Neural progenitor cell (in vitro differentiated cells): Measurements from ENCODE around the gene RELN. TPM values are rescaled to one million over a fixed set of nuclear protein-coding genes. Genes with fewer than 3 reads are reported as not detected.
"Not testable (repeated sequence)": the region's sequence is repeated elsewhere in the genome, so short reads cannot be mapped to it uniquely, and the experiment has no call there.

ENCODE experiments used
- DNase-seq: peaks from one replicate; pipeline ENCODE4 v3.0.0-alpha.2; 2016; ENCODE audit warnings: low spot score
- H2AFZ ChIP-seq: fragments of 200-600 bp; sonication (generic); replicated peaks from 2 replicates; pipeline ENCODE4 v1.6.1; 2016; ENCODE audit warnings: antibody characterized with exemption
- H3F3A ChIP-seq: fragments of 200-600 bp; sonication (generic); 2 replicates; pipeline ENCODE4 v1.6.1; 2016; ENCODE audit warnings: antibody characterized with exemption, low read depth
- H3K27ac ChIP-seq: fragments of 200-600 bp; sonication (generic); 2 replicates; pipeline ENCODE4 v1.5.1; 2016; ENCODE audit warnings: mild to moderate bottlenecking
- H3K27me3 ChIP-seq: fragments of 200-600 bp; sonication (generic); 2 replicates; pipeline ENCODE4 v1.6.1; 2016; ENCODE audit warnings: mild to moderate bottlenecking, moderate library complexity
- H3K36me3 ChIP-seq: fragments of 200-600 bp; sonication (generic); 2 replicates; pipeline ENCODE4 v1.5.1; 2016
- H3K4me1 ChIP-seq: fragments of 200-600 bp; sonication (generic); 2 replicates; pipeline ENCODE4 v1.6.1; 2016; ENCODE audit warnings: mixed run types
- H3K4me2 ChIP-seq: fragments of 200-600 bp; sonication (generic); 2 replicates; pipeline ENCODE4 v1.6.1; 2016
- H3K4me3 ChIP-seq: fragments of 200-600 bp; sonication (generic); 2 replicates; pipeline ENCODE4 v1.5.1; 2016
- H3K79me2 ChIP-seq: fragments of 200-600 bp; sonication (generic); 2 replicates; pipeline ENCODE4 v1.6.1; 2016; ENCODE audit warnings: low read depth
- H3K9ac ChIP-seq: fragments of 200-600 bp; sonication (generic); 2 replicates; pipeline ENCODE4 v1.6.1; 2016
- H3K9me3 ChIP-seq: fragments of 200-600 bp; sonication (generic); 2 replicates; pipeline ENCODE4 v1.5.1; 2016; ENCODE audit warnings: low read depth
- H4K20me1 ChIP-seq: fragments of 200-600 bp; sonication (generic); 2 replicates; pipeline ENCODE4 v1.6.1; 2016; ENCODE audit warnings: low read depth
- H3K27ac Mint-ChIP-seq: 3 replicates; pipeline ENCODE4 v1.8.0; 2021; ENCODE audit warnings: mixed read lengths
- H3K27me3 Mint-ChIP-seq: 2 replicates; pipeline ENCODE4 v1.8.0; 2022; ENCODE audit warnings: low read depth, mild to moderate bottlenecking, inconsistent platforms, moderate library complexity, mixed read lengths; ENCODE audit not compliant: insufficient read depth
- H3K36me3 Mint-ChIP-seq: 3 replicates; pipeline ENCODE4 v1.8.0; 2021; ENCODE audit warnings: mixed read lengths
- H3K4me1 Mint-ChIP-seq: 3 replicates; pipeline ENCODE4 v1.8.0; 2021; ENCODE audit warnings: mixed read lengths
- H3K4me3 Mint-ChIP-seq: 3 replicates; pipeline ENCODE4 v1.8.0; 2021; ENCODE audit warnings: mild to moderate bottlenecking, moderate library complexity, mixed read lengths
- H3K9me3 Mint-ChIP-seq: 3 replicates; pipeline ENCODE4 v1.8.0; 2020; ENCODE audit warnings: mixed read lengths
- EZH2 ChIP-seq: fragments of 200-600 bp; sonication (generic); IDR thresholded peaks from 2 replicates; pipeline ENCODE4 v1.6.1; 2017; ENCODE audit warnings: antibody characterized with exemption, mild to moderate bottlenecking, moderate library complexity
- EZH2phosphoT487 ChIP-seq: fragments of 200-600 bp; sonication (generic); IDR thresholded peaks from 2 replicates; pipeline ENCODE4 v1.6.1; 2017; ENCODE audit warnings: antibody characterized with exemption
- total RNA-seq: library from RNA; depleted of rRNA; stranded (reverse); fragments of >200 nt; gene quantifications from 2 replicates; pipeline ENCODE4 v1.2.3, GENCODE V29; 2015; ENCODE audit warnings: low replicate concordance
- TF ChIP-seq, protein P1 (sequence below): fragments of 200-600 bp; sonication (generic); IDR thresholded peaks from 2 replicates; pipeline ENCODE4 v1.5.1; 2017; ENCODE audit warnings: antibody characterized with exemption, mild to moderate bottlenecking

Gene RELN
- total RNA-seq, 1 donor from 2014 or later = 0.02 TPM

DNA sequence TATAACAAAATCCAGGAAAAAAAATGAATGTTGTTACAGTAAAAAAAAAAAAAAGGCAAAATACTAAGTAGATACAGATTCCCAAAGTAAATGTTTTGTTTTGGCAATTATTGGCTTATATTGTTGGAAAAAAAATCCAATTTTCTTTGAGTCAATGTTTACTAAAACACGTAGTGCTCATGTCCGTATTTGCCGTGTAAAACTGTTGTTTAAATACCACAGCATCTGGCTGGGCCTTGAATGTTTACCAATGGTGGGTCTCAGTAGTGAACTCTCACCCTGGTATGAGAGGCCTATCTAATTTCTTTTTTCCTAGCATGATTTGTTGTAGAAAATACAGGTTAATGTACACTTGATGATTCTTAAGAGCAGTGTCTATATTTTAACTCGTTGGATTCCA, 502.0 kb downstream of the RELN start:
- Mint-ChIP-seq H3K4me1 (no peaks in the 10 kb centered on the region), H3K4me3 (no peak overlapping the region), H3K27ac (no peak overlapping the region), H3K9me3 (no peaks in the 10 kb centered on the region), H3K36me3 (no peaks in the 10 kb centered on the region), H3K27me3 (no peaks in the 10 kb centered on the region)
- Histone ChIP-seq H3K4me2 (no peak overlapping the region), H3F3A (no peaks in the 10 kb centered on the region), H4K20me1 (no peaks in the 10 kb centered on the region), H3K27me3 (peaks cover 20% of the 10 kb centered on the region), H2AFZ (no peak overlapping the region), H3K9me3 (no peaks in the 10 kb centered on the region), H3K27ac (no peak overlapping the region), H3K36me3 (no peaks in the 10 kb centered on the region), H3K9ac (no peak overlapping the region), H3K79me2 (no peaks in the 10 kb centered on the region), H3K4me1 (no peaks in the 10 kb centered on the region), H3K4me3 (no peak overlapping the region)
- no peak for DNase-seq
- no peak for TF ChIP-seq EZH2
- TF ChIP-seq, protein P1, sequence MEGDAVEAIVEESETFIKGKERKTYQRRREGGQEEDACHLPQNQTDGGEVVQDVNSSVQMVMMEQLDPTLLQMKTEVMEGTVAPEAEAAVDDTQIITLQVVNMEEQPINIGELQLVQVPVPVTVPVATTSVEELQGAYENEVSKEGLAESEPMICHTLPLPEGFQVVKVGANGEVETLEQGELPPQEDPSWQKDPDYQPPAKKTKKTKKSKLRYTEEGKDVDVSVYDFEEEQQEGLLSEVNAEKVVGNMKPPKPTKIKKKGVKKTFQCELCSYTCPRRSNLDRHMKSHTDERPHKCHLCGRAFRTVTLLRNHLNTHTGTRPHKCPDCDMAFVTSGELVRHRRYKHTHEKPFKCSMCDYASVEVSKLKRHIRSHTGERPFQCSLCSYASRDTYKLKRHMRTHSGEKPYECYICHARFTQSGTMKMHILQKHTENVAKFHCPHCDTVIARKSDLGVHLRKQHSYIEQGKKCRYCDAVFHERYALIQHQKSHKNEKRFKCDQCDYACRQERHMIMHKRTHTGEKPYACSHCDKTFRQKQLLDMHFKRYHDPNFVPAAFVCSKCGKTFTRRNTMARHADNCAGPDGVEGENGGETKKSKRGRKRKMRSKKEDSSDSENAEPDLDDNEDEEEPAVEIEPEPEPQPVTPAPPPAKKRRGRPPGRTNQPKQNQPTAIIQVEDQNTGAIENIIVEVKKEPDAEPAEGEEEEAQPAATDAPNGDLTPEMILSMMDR = no peak

DNA sequence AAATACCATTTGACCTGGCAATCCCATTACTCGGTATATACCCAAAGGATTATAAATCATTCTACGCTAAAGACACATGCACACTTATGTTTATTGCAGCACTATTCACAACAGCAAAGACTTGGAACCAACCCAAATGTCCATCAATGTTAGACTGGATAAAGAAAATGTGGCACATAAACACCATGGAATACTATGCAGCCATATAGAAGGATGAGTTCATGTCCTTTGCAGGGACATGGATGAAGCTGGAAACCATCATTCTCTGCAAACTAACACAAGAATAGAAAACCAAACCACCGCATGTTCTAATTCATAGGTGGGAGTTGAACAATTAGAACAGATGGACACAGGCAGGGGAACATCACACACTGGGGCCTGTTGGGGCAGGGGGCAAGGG, 502.6 kb downstream of the RELN start:
- H3K4me1 Mint-ChIP-seq, H4K20me1 ChIP-seq, H3K4me3 Mint-ChIP-seq, H3K9me3 Mint-ChIP-seq, DNase-seq, H3K27ac Mint-ChIP-seq, H3K27me3 Mint-ChIP-seq, H3K4me3 ChIP-seq, H3K36me3 Mint-ChIP-seq, H2AFZ ChIP-seq, H3F3A ChIP-seq, H3K4me1 ChIP-seq, H3K9ac ChIP-seq, H3K79me2 ChIP-seq, H3K4me2 ChIP-seq, H3K9me3 ChIP-seq, H3K27ac ChIP-seq, H3K36me3 ChIP-seq: not testable (repeated sequence)
- H3K27me3 ChIP-seq = peaks cover 17% of the 10 kb centered on the region

DNA sequence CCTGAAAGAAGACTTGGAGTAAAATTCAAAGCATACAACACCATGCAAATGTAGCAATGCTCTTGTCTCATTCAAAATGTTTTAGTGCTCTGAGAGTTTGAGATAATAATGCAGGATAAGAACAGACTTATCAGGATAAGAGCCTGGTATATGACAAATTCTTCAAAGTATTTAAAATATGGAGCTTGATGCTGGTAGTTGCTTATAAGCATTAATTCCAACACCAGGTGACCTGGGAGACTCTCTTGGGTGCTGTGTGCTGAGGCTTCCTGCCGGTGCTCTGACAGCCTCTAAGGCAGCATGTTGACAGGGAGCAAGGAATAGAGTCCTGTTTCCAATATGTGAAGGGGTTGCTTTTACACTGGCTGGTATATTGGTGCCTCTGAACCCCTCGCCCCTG, 508.7 kb downstream of the RELN start:
- Mint-ChIP-seq H3K27ac (no peak overlapping the region), H3K4me1 (no peaks in the 10 kb centered on the region), H3K27me3 (no peaks in the 10 kb centered on the region), H3K9me3 (no peaks in the 10 kb centered on the region), H3K4me3 (no peak overlapping the region), H3K36me3 (no peaks in the 10 kb centered on the region)
- Histone ChIP-seq H3F3A (no peaks in the 10 kb centered on the region), H3K4me3 (no peak overlapping the region), H2AFZ (no peak overlapping the region), H3K9me3 (no peaks in the 10 kb centered on the region), H3K4me2 (no peak overlapping the region), H3K27me3 (peaks cover 35% of the 10 kb centered on the region), H3K4me1 (no peaks in the 10 kb centered on the region), H3K36me3 (no peaks in the 10 kb centered on the region), H4K20me1 (no peaks in the 10 kb centered on the region), H3K9ac (no peak overlapping the region), H3K79me2 (no peaks in the 10 kb centered on the region), H3K27ac (no peak overlapping the region)
- TF ChIP-seq EZH2phosphoT487 = no peak
- TF ChIP-seq, protein P1 = no peak
- no peak for TF ChIP-seq EZH2
- DNase-seq = no peak

DNA sequence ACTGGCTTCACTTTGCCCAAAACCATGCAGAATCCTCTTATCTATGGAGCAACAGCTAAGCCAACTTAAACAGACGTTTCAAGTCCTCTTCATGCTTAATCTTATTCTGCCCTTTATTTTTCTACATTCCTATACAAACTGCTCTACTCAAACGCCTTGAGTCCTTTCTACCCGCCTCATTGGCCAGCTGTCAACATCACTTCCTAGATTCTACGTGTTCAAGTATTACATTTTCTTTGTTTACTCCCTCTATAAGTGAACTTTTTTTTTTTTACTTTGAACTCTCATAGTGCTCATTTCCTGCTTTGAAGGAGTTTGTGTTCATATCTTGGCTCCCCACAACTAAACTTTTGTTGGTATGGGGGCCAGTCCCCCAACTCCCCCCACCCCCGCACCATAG, 514.5 kb downstream of the RELN start:
- no peaks in the 10 kb centered on the region for H3K4me1 ChIP-seq
- H3K9me3 ChIP-seq = no peaks in the 10 kb centered on the region
- H3K27me3 ChIP-seq = peaks cover 10% of the 10 kb centered on the region
- H2AFZ ChIP-seq = no peak overlapping the region
- no peaks in the 10 kb centered on the region for H3K36me3 ChIP-seq
- H3K4me3 Mint-ChIP-seq = no peak overlapping the region
- H3K27ac Mint-ChIP-seq = no peak overlapping the region
- no peaks in the 10 kb centered on the region for H3K36me3 Mint-ChIP-seq
- no peaks in the 10 kb centered on the region for H3K9me3 Mint-ChIP-seq
- H4K20me1 ChIP-seq = no peaks in the 10 kb centered on the region
- no peak overlapping the region for H3K27ac ChIP-seq
- no peak for DNase-seq
- H3K4me2 ChIP-seq = no peak overlapping the region
- H3K27me3 Mint-ChIP-seq = no peaks in the 10 kb centered on the region
- H3K4me1 Mint-ChIP-seq = peaks cover 21% of the 10 kb centered on the region
- no peaks in the 10 kb centered on the region for H3K79me2 ChIP-seq
- no peak overlapping the region for H3K9ac ChIP-seq
- H3K4me3 ChIP-seq = no peak overlapping the region
- TF ChIP-seq EZH2 = no peak
- TF ChIP-seq, protein P1 = no peak
- TF ChIP-seq EZH2phosphoT487 = no peak
- H3F3A ChIP-seq = no peaks in the 10 kb centered on the region
